MV-4-11 (cell line): ENCODE results near the gene NR3C1.

Experiments
- DNase-seq: peaks from one replicate; lab custom pipeline; 2025; lab: John Stamatoyannopoulos, UW

Gene NR3C1

GRCh38 chr5:143231973-143232812 lies 171.3 kb downstream of the NR3C1 start:
- DNase-seq: no peak

GRCh38 chr5:143231416-143231815 lies 172.1 kb downstream of the NR3C1 start:
- no peak for DNase-seq

- no peak for DNase-seq
Observed at GRCh38 chr5:143230676-143230996, 172.8 kb downstream of the NR3C1 start.

DNA sequence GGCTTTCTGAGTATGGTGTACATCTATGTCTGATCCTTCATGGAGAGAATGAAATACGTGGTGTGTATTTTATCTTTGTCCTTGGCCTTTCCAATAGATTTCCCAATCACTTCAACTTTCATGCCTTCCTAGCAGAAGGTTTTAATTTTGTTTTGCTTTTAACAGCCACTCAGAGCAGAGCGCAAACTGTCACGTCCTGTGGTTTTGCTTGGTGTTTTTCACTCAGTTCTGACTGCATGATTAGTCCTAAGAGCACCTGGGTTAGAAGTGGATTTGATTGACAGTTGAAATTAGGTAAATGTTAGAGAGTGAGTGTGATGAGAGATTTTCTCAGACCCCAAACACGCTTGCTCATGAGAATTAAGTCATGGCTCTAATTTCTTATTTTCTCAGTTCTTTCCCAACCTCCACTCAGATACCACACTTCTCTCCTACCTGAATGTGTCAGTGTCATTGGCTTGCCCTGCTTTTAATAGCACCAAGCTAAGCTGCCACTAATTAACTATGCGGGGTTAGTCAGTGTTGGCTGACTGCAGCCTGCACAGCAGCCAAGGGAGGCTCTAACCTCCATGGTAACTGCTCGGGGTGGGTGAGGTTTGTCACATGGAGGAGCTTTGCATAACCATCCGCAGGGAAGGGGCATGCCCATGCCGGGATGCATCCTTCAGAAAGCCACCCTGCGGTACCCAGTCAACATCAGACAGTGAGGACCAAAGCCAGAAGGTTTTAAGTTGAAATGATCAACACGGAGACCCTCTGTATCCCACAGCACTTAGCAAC lies 173.4 kb downstream of the NR3C1 start:
- peak; percentile 7 for DNase-seq

GRCh38 chr5:143229426-143229895 lies 174.0 kb downstream of the NR3C1 start:
- DNase-seq: no peak

- no peak for DNase-seq
Observed at GRCh38 chr5:143228597-143229293, 174.7 kb downstream of the NR3C1 start.
